ENCODE measurements around the gene BMERB1. TPM values are rescaled to one million over a fixed set of nuclear protein-coding genes. Genes with fewer than 3 reads are reported as not detected.
"Not testable (repeated sequence)": the region's sequence is repeated elsewhere in the genome, so short reads cannot be mapped to it uniquely, and the experiment has no call there.

BMERB1 gene
- total RNA-seq, 2 donors from 2014 or later = 22.3 to 30.7 TPM

DNA sequence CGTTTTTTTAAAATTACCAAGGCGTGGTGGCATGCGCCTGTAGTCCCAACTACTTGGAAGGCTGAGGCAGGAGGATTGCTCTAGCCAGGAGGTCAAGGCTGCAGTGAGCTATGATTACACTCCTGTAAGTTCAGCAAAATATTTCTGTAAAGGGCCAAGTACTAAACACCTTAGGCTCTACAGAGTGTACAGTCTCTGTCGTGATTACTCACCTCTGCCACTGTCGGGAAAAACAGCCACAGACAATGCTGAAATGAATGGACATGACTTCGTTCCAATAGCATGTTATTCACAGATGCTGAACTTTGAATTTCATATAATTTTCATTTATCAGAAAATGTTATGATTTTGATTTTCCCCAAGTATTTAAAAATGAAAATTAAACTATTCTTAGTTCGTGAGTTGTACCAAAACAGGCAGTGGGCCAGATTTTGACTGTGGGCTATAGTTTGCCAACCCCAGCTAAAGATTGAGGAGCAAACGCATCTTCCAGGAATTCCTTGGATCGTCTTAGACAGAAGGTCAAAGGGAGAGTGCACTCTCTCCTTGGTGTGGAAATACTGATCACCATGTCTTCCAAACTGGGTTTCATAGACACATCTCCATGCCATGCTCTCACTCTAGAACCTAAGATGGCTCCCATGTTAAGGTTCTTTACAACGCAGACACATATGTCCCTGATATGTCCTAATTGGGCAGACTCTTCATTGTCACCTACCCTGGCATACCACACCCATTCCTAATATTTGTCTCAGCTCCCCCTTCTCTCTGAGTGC, 119.1 kb downstream of the BMERB1 start:
- no peaks in the 10 kb centered on the region for H3K36me3 Mint-ChIP-seq (ENCODE audit: insufficient read depth in 2 of 2)
- peak overlapping the region in 1 of 2 donors; percentile 49 for H3K4me3 Mint-ChIP-seq
- H3K9me3 Mint-ChIP-seq = no peaks in the 10 kb centered on the region
- no peak overlapping the region for H3K27ac Mint-ChIP-seq
- no peaks in the 10 kb centered on the region for H3K27me3 Mint-ChIP-seq (ENCODE audit: low read depth)
- DNase-seq (peak; percentile 48 to 53), ATAC-seq (replicated peaks in 1 of 2) (peak; percentile 88 to 90)
- peaks cover 40% of the 10 kb centered on the region for H3K4me1 Mint-ChIP-seq (ENCODE audit: low read depth)

DNA sequence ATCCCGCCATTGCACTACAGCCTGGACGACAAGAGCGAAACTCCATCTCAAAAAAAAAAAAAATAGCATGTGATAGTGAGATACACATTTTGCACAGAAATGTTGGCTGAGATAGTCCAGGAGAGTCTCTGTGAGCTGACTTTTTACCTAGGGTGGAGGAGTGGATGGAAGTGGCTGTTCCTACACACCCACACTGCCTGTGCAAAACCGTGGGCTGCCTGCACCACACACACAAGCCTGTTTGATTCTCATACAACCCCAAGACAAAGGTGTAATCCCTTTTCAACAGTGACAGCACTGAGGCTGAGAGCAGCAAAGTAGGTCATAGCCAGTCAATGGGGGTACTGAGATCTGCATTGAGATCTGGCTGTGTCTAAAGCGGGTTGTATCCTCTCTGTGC, 121.7 kb downstream of the BMERB1 start:
- no peak overlapping the region for H3K27ac Mint-ChIP-seq
- H3K27me3 Mint-ChIP-seq (ENCODE audit: low read depth) = no peaks in the 10 kb centered on the region
- DNase-seq (no peak), ATAC-seq (replicated peaks in 1 of 2) (no peak)
- peaks cover 33% of the 10 kb centered on the region for H3K4me1 Mint-ChIP-seq (ENCODE audit: low read depth)
- no peaks in the 10 kb centered on the region for H3K36me3 Mint-ChIP-seq (ENCODE audit: insufficient read depth in 2 of 2)
- H3K9me3 Mint-ChIP-seq = no peaks in the 10 kb centered on the region
- H3K4me3 Mint-ChIP-seq = no peak overlapping the region

DNA sequence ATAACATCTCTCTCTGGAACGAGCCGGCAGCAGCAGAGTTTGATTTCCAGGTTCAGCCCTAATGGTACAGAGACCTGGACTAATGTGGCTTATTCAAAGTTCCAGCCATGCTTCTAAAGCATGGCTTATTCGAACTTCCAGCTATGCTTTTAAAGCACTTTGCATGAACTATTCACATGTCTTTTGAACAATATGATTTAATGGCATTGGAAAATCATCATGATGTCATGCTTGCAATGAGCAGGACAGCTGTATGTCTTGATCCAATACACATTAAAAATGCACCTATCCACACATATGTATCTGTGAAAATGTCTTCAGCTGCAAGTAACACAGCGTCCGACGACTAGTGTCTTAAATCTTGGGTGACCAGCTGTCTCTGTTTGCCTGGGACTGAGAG, 122.9 kb downstream of the BMERB1 start:
- H3K4me3 Mint-ChIP-seq = no peak overlapping the region
- H3K36me3 Mint-ChIP-seq (ENCODE audit: insufficient read depth in 2 of 2) = peaks cover 0 to under 1% of the 10 kb centered on the region in 2 donors
- ATAC-seq (replicated peaks in 1 of 2) = no peak
- H3K4me1 Mint-ChIP-seq (ENCODE audit: low read depth) = peaks cover 22% of the 10 kb centered on the region
- H3K27ac Mint-ChIP-seq = no peak overlapping the region
- H3K9me3 Mint-ChIP-seq = no peaks in the 10 kb centered on the region
- no peaks in the 10 kb centered on the region for H3K27me3 Mint-ChIP-seq (ENCODE audit: low read depth)
- DNase-seq = no peak

DNA sequence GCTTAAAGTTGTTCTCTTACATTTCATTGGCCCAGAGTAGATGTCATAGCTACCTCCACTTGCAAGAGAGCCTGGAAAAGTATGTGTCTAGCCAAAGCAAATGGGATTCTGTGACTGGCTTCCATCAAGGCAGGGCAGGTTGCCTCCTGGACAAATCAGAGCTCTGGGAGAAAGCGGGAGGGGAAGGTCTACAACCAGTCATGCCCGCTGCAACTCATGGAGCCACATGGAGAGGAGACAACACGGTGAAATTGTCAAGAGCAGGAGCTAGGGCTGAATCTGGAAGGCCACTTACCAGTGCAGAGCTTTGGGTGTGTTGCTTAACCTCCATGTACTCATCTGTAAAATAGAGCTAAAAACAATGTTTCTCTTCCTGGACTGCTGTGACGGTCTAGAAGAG, 124.8 kb downstream of the BMERB1 start:
- H3K4me1 Mint-ChIP-seq (ENCODE audit: low read depth) = peaks cover 4% of the 10 kb centered on the region
- H3K27ac Mint-ChIP-seq = no peak overlapping the region
- DNase-seq = no peak
- no peak overlapping the region for H3K4me3 Mint-ChIP-seq
- ATAC-seq (replicated peaks in 1 of 2) = no peak
- H3K27me3 Mint-ChIP-seq (ENCODE audit: low read depth) = no peaks in the 10 kb centered on the region
- H3K36me3 Mint-ChIP-seq (ENCODE audit: insufficient read depth in 2 of 2) = peaks cover 2 to 4% of the 10 kb centered on the region in 2 donors
- peaks cover 0 to 2% of the 10 kb centered on the region in 2 donors for H3K9me3 Mint-ChIP-seq

DNA sequence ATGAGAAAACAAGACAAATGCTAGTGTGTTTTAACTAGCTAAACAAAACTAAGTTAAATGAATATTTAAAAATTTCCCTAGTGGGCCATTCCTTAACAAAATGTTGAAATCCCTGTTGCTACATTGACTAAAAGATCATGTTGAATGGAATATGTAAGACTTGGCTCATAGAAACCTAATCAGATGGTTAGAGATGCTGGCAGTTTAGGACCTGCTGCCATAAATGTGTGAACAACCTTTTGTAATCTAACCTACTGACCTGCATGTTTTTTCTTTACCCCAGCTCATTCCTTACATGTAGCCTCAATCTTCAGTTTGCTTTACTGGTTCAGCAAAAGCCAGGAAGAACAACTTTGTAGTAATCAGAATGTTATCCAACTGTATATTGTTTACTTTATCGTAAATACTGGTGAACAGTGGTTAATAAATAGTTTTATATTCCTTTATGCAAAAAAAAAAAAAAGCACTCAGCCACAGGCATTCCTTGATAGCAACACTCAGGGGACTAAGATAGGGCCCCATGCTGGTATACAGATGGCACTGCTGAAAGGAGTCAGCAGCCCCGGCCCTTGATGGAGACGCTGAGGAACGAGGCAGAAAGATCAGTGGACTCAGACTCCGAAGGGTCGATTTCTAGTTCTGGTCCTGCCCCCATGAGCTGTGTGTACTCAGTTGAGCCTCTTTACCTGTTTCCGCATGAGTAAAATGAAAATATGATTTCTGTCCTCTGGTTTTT, 130.4 kb downstream of the BMERB1 start:
- H3K9me3 Mint-ChIP-seq = peaks cover 0 to 2% of the 10 kb centered on the region in 2 donors
- no peaks in the 10 kb centered on the region for H3K27me3 Mint-ChIP-seq (ENCODE audit: low read depth)
- ATAC-seq (replicated peaks in 1 of 2) (no peak), DNase-seq (no peak)
- H3K36me3 Mint-ChIP-seq (ENCODE audit: insufficient read depth in 2 of 2) = peaks cover 2 to 5% of the 10 kb centered on the region in 2 donors
- no peak overlapping the region for H3K27ac Mint-ChIP-seq
- no peak overlapping the region for H3K4me3 Mint-ChIP-seq
- no peaks in the 10 kb centered on the region for H3K4me1 Mint-ChIP-seq (ENCODE audit: low read depth)

DNA sequence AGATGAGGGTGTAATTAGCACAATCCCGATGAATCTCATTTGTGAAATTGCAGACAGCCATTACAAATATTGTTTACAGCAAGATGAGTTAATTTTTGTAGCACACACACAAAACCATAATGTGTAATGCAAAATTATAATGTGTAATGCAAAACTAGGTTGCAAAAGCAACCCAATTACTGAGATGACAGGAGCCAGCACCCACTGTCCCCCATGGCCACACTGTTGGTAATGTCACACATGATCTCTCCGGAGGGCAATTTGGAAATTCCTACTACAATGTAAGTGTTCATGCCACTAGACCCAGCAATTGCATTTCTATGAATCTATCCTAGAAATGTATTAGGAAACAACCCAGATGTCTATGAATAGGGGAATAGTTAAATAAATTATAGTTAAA, 131.7 kb downstream of the BMERB1 start:
- no peak for DNase-seq
- Mint-ChIP-seq H3K27me3 (ENCODE audit: low read depth) (no peaks in the 10 kb centered on the region), H3K4me3 (no peak overlapping the region), H3K4me1 (ENCODE audit: low read depth) (no peaks in the 10 kb centered on the region), H3K36me3 (ENCODE audit: insufficient read depth in 2 of 2) (peaks cover 4 to 8% of the 10 kb centered on the region in 2 donors), H3K27ac (no peak overlapping the region), H3K9me3 (peaks cover 0 to 2% of the 10 kb centered on the region in 2 donors)
- ATAC-seq (replicated peaks in 1 of 2) = no peak

DNA sequence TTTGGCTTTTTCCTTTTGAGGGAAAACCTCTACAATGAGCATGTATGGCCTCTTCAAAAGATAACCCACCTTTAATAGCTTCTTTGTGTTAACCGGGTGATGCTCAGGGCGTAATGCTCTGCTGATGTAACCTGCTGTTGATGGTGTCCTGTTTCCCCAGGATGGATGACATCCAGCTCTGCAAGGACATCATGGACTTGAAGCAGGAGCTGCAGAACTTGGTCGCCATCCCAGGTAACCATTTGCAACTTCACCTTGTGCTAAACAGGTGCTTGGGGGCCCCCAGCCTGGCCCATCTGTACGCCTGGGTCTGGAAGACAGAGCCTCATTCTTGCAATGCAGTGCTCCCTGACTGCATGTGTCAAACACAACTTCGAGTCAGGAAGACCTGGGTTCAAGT, 133.4 kb downstream of the BMERB1 start:
- peaks cover 7% of the 10 kb centered on the region in 2 donors for H3K9me3 Mint-ChIP-seq
- peaks cover 5 to 17% of the 10 kb centered on the region in 2 donors for H3K36me3 Mint-ChIP-seq (ENCODE audit: insufficient read depth in 2 of 2)
- peaks cover 16% of the 10 kb centered on the region for H3K4me1 Mint-ChIP-seq (ENCODE audit: low read depth)
- ATAC-seq (replicated peaks in 1 of 2) (no peak), DNase-seq (no peak)
- H3K27ac Mint-ChIP-seq = no peak overlapping the region
- no peak overlapping the region for H3K4me3 Mint-ChIP-seq
- H3K27me3 Mint-ChIP-seq (ENCODE audit: low read depth) = no peaks in the 10 kb centered on the region

DNA sequence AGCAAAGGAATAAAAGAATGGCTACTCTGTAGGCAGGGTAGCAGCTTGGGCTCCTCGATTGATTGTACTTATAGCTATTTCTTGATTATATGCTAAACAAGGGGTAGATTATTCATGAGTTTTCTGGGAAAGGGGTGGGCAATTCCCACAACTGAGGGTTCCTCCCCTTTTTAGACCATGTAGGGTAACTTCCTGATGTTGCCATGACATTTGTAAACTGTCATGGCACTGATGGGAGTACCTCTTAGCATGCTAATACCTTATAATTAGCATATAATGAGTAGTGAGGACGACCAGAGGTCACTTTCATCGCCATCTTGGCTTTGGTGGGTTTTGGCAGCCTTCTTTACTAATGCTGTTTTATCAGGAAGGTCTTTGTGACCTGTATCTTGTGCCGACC, 136.3 kb downstream of the BMERB1 start:
- H3K27ac Mint-ChIP-seq; H3K27me3 Mint-ChIP-seq (ENCODE audit: low read depth); DNase-seq; ATAC-seq (replicated peaks in 1 of 2); H3K4me3 Mint-ChIP-seq: not testable (repeated sequence)
- Mint-ChIP-seq H3K9me3 (peaks cover 10 to 12% of the 10 kb centered on the region in 2 donors), H3K4me1 (ENCODE audit: low read depth) (peaks cover 25% of the 10 kb centered on the region), H3K36me3 (ENCODE audit: insufficient read depth in 2 of 2) (peaks cover 16 to 29% of the 10 kb centered on the region in 2 donors)

DNA sequence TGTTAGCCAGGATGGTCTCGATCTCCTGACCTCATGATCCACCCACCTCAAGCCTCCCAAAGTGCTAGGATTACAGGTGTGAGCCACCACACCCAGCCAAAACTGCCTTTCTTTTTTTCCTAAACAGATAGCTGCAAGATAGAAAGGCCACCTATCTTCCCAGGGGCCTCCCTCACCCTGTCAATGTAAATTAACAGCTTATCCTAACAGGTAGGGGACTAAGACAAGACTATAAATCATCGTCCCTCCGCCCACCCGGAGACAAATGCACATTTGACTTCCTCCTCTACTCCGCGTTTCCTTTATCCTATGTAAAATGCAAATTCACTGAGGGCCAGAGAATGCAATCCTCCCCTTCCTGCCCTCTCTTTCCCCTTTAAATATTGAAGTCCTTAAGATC, 137.2 kb downstream of the BMERB1 start:
- no peaks in the 10 kb centered on the region for H3K27me3 Mint-ChIP-seq (ENCODE audit: low read depth)
- H3K9me3 Mint-ChIP-seq = peaks cover 10 to 12% of the 10 kb centered on the region in 2 donors
- ATAC-seq (replicated peaks in 1 of 2) (no peak), DNase-seq (no peak)
- peaks cover 16 to 29% of the 10 kb centered on the region in 2 donors for H3K36me3 Mint-ChIP-seq (ENCODE audit: insufficient read depth in 2 of 2)
- H3K4me1 Mint-ChIP-seq (ENCODE audit: low read depth) = peaks cover 25% of the 10 kb centered on the region
- H3K4me3 Mint-ChIP-seq = no peak overlapping the region
- H3K27ac Mint-ChIP-seq = no peak overlapping the region

DNA sequence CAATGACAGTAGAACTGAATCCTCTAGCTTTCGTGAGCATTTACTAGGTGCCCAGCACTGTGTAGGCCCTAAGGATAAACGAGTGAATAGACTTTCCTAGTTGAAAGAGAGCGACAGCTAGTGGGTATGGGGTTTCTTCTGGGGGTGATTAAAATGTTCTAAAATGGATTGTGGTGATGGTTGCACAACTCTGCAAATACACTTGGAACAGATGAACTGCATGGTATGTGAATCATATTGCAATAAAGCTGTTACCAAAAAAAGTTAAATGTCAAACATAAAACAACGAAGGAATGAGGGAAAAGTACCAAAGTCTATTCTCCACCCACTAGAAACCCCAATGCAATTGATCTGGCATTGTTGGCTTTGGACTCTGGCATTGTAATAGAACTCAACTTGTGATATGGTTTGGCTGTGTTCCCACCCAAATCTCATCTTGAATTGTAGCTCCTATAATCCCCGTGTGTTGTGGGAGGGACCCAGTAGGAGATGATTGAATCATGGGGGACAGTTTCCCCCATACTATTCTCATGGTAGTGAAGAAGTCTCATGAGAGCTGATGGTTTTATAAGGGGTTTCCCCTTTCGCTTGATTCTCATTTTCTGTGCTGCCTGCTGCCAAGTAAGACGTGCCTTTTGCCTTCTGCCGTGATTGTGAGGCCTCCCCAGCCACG, 138.1 kb downstream of the BMERB1 start:
- Mint-ChIP-seq H3K27me3 (ENCODE audit: low read depth) (no peaks in the 10 kb centered on the region), H3K36me3 (ENCODE audit: insufficient read depth in 2 of 2) (peaks cover 16 to 32% of the 10 kb centered on the region in 2 donors), H3K27ac (peak overlapping the region; percentile 13), H3K4me1 (ENCODE audit: low read depth) (peaks cover 25% of the 10 kb centered on the region), H3K9me3 (peaks cover 10 to 14% of the 10 kb centered on the region in 2 donors), H3K4me3 (peak overlapping the region; percentile 3 to 8)
- ATAC-seq (replicated peaks in 1 of 2) (peak; percentile 73 to 77), DNase-seq (no peak)

DNA sequence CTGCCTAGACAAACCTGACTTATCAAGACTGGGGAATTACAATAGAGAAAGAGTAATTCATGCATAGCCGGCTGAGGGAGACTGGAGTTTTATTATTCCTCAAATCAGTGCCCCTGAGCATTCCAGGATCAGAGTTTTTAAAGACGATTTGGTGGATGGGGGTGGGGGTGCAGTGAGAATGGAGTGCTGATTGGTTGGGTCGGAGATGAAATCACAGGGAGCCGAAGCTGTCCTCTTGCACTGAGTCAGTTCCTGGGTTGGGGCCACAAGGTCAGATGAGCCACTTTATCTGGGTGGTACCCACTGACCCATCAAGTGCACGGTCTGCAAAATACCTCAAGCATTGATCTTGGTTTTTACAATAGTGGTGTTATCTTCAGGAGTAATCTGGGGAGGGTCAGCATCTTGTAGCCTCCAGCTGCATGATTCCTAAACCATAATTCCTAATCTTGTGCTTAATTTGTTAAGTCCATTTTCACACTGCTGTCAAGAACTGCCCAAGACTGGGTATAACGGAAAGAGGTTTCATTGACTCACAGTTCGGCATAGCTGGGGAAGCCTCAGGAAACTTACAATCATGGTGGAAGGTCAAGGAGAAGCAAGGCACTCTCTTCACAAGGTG, 139.0 kb downstream of the BMERB1 start:
- H3K27ac Mint-ChIP-seq = no peak overlapping the region
- peak overlapping the region in 1 of 2 donors; percentile 8 for H3K4me3 Mint-ChIP-seq
- DNase-seq = no peak
- no peaks in the 10 kb centered on the region for H3K27me3 Mint-ChIP-seq (ENCODE audit: low read depth)
- H3K36me3 Mint-ChIP-seq (ENCODE audit: insufficient read depth in 2 of 2) = peaks cover 16 to 32% of the 10 kb centered on the region in 2 donors
- H3K9me3 Mint-ChIP-seq = peaks cover 10 to 17% of the 10 kb centered on the region in 2 donors
- no peak for ATAC-seq (replicated peaks in 1 of 2)
- peaks cover 25% of the 10 kb centered on the region for H3K4me1 Mint-ChIP-seq (ENCODE audit: low read depth)

DNA sequence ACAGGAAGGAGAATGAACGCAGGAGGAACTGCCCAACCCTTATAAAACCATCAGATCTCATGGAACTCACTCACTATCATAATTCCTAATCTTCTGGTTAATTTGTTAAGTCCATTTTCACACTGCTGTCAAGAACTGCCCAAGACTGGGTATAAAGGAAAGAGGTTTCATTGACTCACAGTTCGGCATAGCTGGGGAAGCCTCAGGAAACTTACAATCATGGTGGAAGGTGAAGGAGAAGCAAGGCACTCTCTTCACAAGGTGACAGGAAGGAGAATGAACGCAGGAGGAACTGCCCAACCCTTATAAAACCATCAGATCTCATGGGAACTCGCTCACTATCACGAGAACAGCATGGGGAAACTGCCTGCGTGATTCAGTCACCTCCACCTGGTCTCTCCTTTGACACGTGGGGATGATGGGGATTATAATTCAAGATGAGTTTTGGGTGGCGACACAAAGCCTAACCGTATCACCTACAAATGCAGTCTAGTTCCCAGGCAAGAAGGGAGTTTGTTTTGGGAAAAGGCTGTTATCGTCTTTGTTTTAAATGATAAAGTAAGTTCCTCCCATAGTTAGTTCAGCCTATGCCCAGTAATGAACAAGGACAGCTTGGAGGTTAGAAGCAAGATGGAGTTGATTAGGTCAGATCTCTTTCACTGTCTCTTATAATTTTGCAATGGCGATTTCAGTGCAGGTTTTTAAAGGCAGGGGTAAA, 139.7 kb downstream of the BMERB1 start:
- not testable (repeated sequence) for DNase-seq; ATAC-seq (replicated peaks in 1 of 2); H3K4me3 Mint-ChIP-seq; H3K27ac Mint-ChIP-seq; H3K27me3 Mint-ChIP-seq (ENCODE audit: low read depth)
- peaks cover 16 to 32% of the 10 kb centered on the region in 2 donors for H3K36me3 Mint-ChIP-seq (ENCODE audit: insufficient read depth in 2 of 2)
- peaks cover 10 to 17% of the 10 kb centered on the region in 2 donors for H3K9me3 Mint-ChIP-seq
- H3K4me1 Mint-ChIP-seq (ENCODE audit: low read depth) = peaks cover 25% of the 10 kb centered on the region

Measured in activated T-cell treated with anti-CD3 and anti-CD28 coated beads, Interleukin-2, amount 50 U/mL, for 72 hours (primary cell).